Measurements from ENCODE around the gene TMEM255B.

DNA sequence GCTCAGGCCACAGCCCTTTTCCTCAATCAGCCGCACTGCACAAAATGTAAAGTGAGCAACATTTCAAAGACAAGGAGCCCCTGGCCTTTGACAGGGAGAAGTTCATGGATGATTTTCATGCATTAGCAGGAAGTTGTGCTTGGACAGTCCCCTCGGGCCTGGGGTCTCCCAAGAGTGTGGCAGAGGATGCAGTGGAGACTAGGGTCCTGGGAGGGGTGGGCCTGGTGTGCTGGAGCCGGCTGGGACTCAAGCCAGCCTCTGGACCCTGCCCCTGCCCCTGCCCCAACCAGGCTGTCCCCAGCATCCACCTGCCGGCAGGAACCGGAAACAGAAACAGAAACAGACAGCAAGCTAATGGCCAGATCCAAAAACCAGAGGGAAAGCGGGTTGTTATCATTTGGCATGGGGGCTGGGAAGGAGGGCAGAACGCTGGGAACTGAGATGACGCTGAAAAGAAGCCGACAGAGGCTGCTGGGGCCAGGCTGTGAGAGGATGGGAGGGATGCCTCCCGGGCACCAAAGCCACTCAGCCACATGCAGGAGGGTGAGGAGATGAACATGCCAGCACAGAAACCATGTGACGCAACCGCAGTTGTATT is 102.5 kb downstream of the TMEM255B start:
- no peak for TF ChIP-seq EZH2 (IDR thresholded peaks at IDR 0.05)
- TF ChIP-seq EZH2phosphoT487 (IDR thresholded peaks at IDR 0.05), result no peak

Measured in neural progenitor cell (in vitro differentiated cells).